ENCODE data around the gene NTMT1. TPM values are rescaled to one million over a fixed set of nuclear protein-coding genes. Genes with fewer than 3 reads are reported as not detected.

The NTMT1 gene
- total and polyA plus RNA-seq, 3 experiments from 2014 or later = 48.6 to 68.9 (median 65.5) TPM

DNA sequence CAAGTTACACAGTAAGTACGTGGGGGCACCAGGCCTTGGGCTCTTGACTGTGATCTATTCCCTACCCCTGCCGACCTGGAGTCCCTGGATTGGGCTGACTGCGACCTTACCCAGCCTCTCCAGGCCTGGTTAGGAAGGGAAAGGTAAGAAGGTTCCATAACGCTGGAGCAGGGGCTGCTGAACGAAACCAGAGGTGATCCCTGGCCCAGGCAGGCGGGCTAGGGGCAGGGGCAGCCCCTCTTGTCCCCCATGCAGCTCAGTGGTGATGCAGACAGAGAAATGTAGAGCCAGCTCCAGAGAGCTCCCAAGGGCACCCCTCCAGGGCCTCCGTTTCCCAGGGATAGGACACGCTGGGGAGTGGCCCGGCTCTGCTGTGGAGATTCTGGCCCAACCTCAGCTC, 53.6 kb downstream of the NTMT1 start:
- H3K9me3 ChIP-seq (ENCODE audit: low read length) = no peaks in the 10 kb centered on the region
- no peak overlapping the region for H3K27ac Mint-ChIP-seq

DNA sequence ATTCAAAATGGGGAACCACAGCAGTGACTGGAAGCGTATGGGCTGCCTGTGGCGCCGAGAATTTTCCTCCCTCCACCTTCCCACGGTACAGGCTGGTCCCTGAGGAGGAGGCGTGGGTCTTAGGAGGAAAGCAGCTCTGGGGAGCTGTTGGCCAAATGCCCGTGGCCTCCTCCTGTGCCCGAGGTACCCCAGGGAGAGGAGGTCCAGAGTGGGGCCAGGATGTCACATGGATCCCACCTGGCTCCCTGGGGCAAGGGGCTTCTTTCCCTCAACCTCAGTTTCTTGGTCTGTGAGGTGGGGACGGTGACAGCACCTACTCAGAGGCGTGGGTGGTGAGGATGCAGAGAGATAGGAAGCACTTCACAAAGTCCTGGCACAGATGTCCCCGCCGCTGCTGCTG, 56.0 kb downstream of the NTMT1 start:
- ChIA-PET POLR2A (no interaction called here), CTCF (no interaction called here)
- Histone ChIP-seq H3K4me3 (ENCODE audit: low read length) (no peak overlapping the region), H3K4me1 (ENCODE audit: insufficient read depth, low read length) (no peaks in the 10 kb centered on the region), H3K27ac (ENCODE audit: low read depth, low read length) (no peak overlapping the region), H3K9me3 (ENCODE audit: low read length) (no peaks in the 10 kb centered on the region), H3K36me3 (ENCODE audit: insufficient read depth, low read length) (no peaks in the 10 kb centered on the region), H3K27me3 (ENCODE audit: insufficient read depth, low read length, poor library complexity, severe bottlenecking) (no peaks in the 10 kb centered on the region)
- Mint-ChIP-seq H3K27ac (no peak overlapping the region), H3K9me3 (no peaks in the 10 kb centered on the region), H3K4me3 (no peak overlapping the region), H3K4me1 (no peaks in the 10 kb centered on the region), H3K36me3 (no peaks in the 10 kb centered on the region), H3K27me3 (peaks cover 11 to 37% of the 10 kb centered on the region in 2 donors)
- DNase-seq = no peak

More for the DNA sequence above, 53.6 kb downstream of the NTMT1 start:
- H3K9me3 Mint-ChIP-seq = no peaks in the 10 kb centered on the region
- ChIA-PET CTCF (no interaction called here), POLR2A (no interaction called here)
- Histone ChIP-seq H3K36me3 (ENCODE audit: insufficient read depth, low read length) (no peaks in the 10 kb centered on the region), H3K27ac (ENCODE audit: low read depth, low read length) (no peak overlapping the region), H3K4me3 (ENCODE audit: low read length) (no peak overlapping the region), H3K27me3 (ENCODE audit: insufficient read depth, low read length, poor library complexity, severe bottlenecking) (no peaks in the 10 kb centered on the region), H3K4me1 (ENCODE audit: insufficient read depth, low read length) (no peaks in the 10 kb centered on the region)
- H3K4me1 Mint-ChIP-seq = no peaks in the 10 kb centered on the region
- no peak overlapping the region for H3K4me3 Mint-ChIP-seq
- no peaks in the 10 kb centered on the region for H3K36me3 Mint-ChIP-seq
- peaks cover 8 to 47% of the 10 kb centered on the region in 2 donors for H3K27me3 Mint-ChIP-seq
- DNase-seq = no peak

DNA sequence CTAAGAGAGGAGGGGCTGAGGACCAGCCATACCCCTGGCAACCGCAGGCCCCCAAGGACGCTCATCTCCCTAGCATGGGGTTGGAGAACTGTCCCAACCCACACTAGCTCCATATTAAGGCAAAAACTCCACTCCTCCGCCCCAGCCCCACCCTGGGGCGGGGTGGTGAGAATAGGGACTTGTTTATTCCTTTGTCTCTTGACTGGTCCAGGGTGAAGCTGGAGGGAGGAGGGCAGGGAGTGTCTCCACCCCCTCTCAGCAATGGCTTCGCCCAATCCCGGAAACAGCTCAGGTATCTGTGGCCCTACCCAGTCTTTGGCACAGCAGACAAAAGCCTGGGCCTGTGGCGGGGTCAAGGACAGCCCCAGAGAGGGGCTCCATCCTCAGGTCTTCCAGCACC, 56.4 kb downstream of the NTMT1 start:
- Mint-ChIP-seq H3K9me3 (no peaks in the 10 kb centered on the region), H3K4me3 (no peak overlapping the region), H3K27me3 (peaks cover 8 to 32% of the 10 kb centered on the region in 2 donors), H3K36me3 (no peaks in the 10 kb centered on the region), H3K4me1 (no peaks in the 10 kb centered on the region), H3K27ac (no peak overlapping the region)
- Histone ChIP-seq H3K4me3 (ENCODE audit: low read length) (no peak overlapping the region), H3K27me3 (ENCODE audit: insufficient read depth, low read length, poor library complexity, severe bottlenecking) (no peaks in the 10 kb centered on the region), H3K27ac (ENCODE audit: low read depth, low read length) (no peak overlapping the region), H3K36me3 (ENCODE audit: insufficient read depth, low read length) (no peaks in the 10 kb centered on the region), H3K9me3 (ENCODE audit: low read length) (no peaks in the 10 kb centered on the region), H3K4me1 (ENCODE audit: insufficient read depth, low read length) (no peaks in the 10 kb centered on the region)
- CTCF ChIA-PET = no interaction called here
- no peak for DNase-seq
- POLR2A ChIA-PET = no interaction called here

DNA sequence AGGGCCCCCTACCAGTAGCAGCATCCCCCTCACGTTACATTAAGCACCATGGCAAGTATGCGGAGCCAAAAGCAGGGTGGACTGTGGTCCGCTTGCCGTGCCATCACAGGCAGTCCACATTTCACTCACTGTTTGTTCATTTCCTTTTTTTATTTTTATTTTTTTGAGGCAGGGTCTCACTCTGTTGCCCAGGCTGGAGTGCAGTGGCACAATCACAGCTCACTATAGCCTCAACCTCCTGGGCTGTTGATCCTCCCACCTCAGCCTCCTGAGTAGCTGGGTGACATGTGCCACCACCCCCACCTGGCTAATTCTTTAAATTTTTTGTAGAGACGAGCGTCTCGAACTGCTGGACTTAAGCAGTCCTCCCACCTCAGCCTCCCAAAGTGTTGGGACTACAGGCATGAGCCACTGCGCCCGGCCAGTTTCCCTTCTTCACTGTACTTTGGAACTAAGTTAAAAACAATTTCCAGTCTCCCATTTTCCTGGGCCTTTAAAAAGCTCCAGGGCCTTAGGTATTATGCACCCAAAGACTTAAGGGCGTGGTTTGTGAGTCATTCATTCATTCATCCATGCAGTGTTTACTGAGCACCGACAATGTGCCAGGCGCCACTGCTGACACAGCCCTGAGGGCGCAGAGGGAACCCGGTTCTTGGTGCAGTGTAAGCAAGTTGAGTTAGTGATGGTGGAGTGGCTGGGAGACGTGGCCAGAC, 59.4 kb downstream of the NTMT1 start:
- H3K4me1 Mint-ChIP-seq = no peaks in the 10 kb centered on the region
- no peak overlapping the region for H3K4me3 ChIP-seq (ENCODE audit: low read length)
- no peaks in the 10 kb centered on the region for H3K27me3 ChIP-seq (ENCODE audit: insufficient read depth, low read length, poor library complexity, severe bottlenecking)
- no peaks in the 10 kb centered on the region for H3K9me3 ChIP-seq (ENCODE audit: low read length)
- H3K4me3 Mint-ChIP-seq = no peak overlapping the region
- H3K4me1 ChIP-seq (ENCODE audit: insufficient read depth, low read length) = no peaks in the 10 kb centered on the region
- no peaks in the 10 kb centered on the region for H3K36me3 Mint-ChIP-seq
- H3K27me3 Mint-ChIP-seq = peaks cover 5 to 15% of the 10 kb centered on the region in 2 donors
- peak overlapping the region in 1 of 8 donors; percentile 46 for H3K27ac Mint-ChIP-seq
- ChIA-PET CTCF (no interaction called here), POLR2A (no interaction called here)
- DNase-seq = no peak
- H3K9me3 Mint-ChIP-seq = no peaks in the 10 kb centered on the region
- H3K27ac ChIP-seq (ENCODE audit: low read depth, low read length) = no peak overlapping the region
- no peaks in the 10 kb centered on the region for H3K36me3 ChIP-seq (ENCODE audit: insufficient read depth, low read length)

Other genes starting within 250 kb of the NTMT1 start
- gene C9orf50, start 5.1 kb upstream of the NTMT1 start, total RNA-seq = not detected
- not detected for gene C9orf50, start 5.1 kb upstream of the NTMT1 start, polyA plus RNA-seq
- 10 to 100 TPM; 28.0 to 28.3 TPM for gene ASB6, start 16.0 kb downstream of the NTMT1 start, total RNA-seq
- 31.0 TPM for gene ASB6, start 16.0 kb downstream of the NTMT1 start, polyA plus RNA-seq
- under 1 TPM; 0.35 to 0.66 TPM for gene PRRX2, start 39.5 kb downstream of the NTMT1 start, total RNA-seq
- not detected for gene PRRX2, start 39.5 kb downstream of the NTMT1 start, polyA plus RNA-seq
- gene PTGES, start 126.9 kb downstream of the NTMT1 start, total RNA-seq = not detected
- gene PTGES, start 126.9 kb downstream of the NTMT1 start, polyA plus RNA-seq = not detected
- 10 to 100 TPM; 24.6 to 27.1 TPM for gene TOR1B, start 177.0 kb downstream of the NTMT1 start, total RNA-seq
- 32.8 TPM for gene TOR1B, start 177.0 kb downstream of the NTMT1 start, polyA plus RNA-seq
- gene TOR1A, start 198.0 kb downstream of the NTMT1 start, total RNA-seq = 10 to 100 TPM; 53.8 to 53.9 TPM
- gene TOR1A, start 198.0 kb downstream of the NTMT1 start, polyA plus RNA-seq = 73.8 TPM
- 10 to 100 TPM; 71.4 to 76.4 TPM for gene C9orf78, start 209.1 kb downstream of the NTMT1 start, total RNA-seq
- 249 TPM for gene C9orf78, start 209.1 kb downstream of the NTMT1 start, polyA plus RNA-seq
- 10 to 100 TPM; 50.2 to 50.8 TPM for gene USP20, start 209.3 kb downstream of the NTMT1 start, total RNA-seq
- 50.3 TPM for gene USP20, start 209.3 kb downstream of the NTMT1 start, polyA plus RNA-seq